HEK293T (cell line): Measurements from ENCODE around the gene ADSS1.

Source experiments
- BHLHE40 ChIP-seq: fragments of 450-650 bp; IDR thresholded peaks from 2 replicates; pipeline ENCODE4 v1.6.1; 2016; ENCODE audit warnings: mild to moderate bottlenecking, moderate library complexity, borderline replicate concordance
- ELF4 ChIP-seq: fragments of 450-650 bp; IDR thresholded peaks from 2 replicates; pipeline ENCODE4 v1.6.1; 2017; ENCODE audit warnings: antibody characterized with exemption
- FOXA1 ChIP-seq: fragments of 450-650 bp; IDR thresholded peaks from 2 replicates; pipeline ENCODE4 v1.6.1; 2016; ENCODE audit warnings: mild to moderate bottlenecking
- FOXK2 ChIP-seq: fragments of 450-650 bp; IDR thresholded peaks from 2 replicates; pipeline ENCODE4 v1.6.1; 2016; ENCODE audit warnings: mild to moderate bottlenecking
- FOXM1 ChIP-seq: fragments of 450-650 bp; IDR thresholded peaks from 2 replicates; pipeline ENCODE4 v1.6.1; 2017; ENCODE audit warnings: mild to moderate bottlenecking, borderline replicate concordance
- L3MBTL2 ChIP-seq: fragments of 450-650 bp; conservative IDR thresholded peaks from 2 replicates; pipeline ENCODE4 v1.6.1; 2016; ENCODE audit warnings: mild to moderate bottlenecking
- LEF1 ChIP-seq: fragments of 450-650 bp; IDR thresholded peaks from 2 replicates; pipeline ENCODE4 v1.6.1; 2017; ENCODE audit warnings: mild to moderate bottlenecking, borderline replicate concordance
- NFRKB ChIP-seq: fragments of 450-650 bp; IDR thresholded peaks from 2 replicates; pipeline ENCODE4 v1.6.1; 2016; ENCODE audit warnings: mild to moderate bottlenecking, moderate library complexity
- TARDBP ChIP-seq: fragments of 450-650 bp; IDR thresholded peaks from 2 replicates; pipeline ENCODE4 v1.6.1; 2016
- ZNF384 ChIP-seq: fragments of 450-650 bp; IDR thresholded peaks from 2 replicates; pipeline ENCODE4 v1.6.1; 2016
- TF ChIP-seq, protein P1 (sequence below): fragments of 450-650 bp; IDR thresholded peaks from 2 replicates; pipeline ENCODE4 v1.6.1; 2016

DNA sequence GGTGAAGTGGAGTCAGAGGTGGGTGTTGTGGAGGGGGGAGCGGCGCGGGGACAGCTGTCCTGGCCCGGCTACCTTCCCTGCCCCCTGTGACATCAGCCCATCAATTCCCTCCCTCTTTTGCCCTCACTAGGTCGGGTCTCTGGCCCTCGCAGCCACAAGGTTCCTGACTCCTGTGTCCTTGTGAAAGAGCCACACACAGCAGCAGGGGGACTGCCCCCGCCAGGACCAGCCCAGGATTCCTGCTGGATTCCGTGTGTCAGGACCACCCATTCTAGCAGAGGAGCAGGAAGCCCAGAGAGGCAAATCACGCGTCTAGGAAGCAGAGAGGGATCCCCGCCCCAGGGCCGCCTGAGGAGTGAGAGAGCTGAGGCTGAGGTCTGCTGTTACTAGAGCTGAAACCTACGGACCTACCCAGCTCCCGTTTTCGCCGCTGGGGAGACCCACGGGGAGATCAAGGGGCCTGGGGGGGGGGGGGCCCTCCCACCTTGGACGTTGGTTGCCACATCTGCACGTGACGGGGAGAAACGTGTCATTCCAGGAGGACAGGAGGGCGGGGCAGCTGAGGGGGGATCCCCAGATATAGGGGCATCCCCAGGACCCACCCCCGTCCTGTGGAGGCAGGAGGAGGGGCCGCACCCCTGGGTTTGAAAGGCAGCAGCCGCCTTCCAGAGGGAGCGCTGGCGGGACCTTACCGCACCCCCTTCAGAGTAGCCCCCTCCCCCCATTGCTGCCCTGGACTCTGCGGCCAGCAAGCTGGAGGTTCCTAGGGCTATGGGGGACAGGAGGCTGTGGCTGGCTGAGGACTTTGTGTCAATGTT lies 47.1 kb upstream of the ADSS1 start:
- TF ChIP-seq FOXM1, result no peak
- no peak for TF ChIP-seq FOXK2
- no peak for TF ChIP-seq ZNF384
- no peak for TF ChIP-seq FOXA1
- TF ChIP-seq BHLHE40, result no peak
- TF ChIP-seq, protein P1, sequence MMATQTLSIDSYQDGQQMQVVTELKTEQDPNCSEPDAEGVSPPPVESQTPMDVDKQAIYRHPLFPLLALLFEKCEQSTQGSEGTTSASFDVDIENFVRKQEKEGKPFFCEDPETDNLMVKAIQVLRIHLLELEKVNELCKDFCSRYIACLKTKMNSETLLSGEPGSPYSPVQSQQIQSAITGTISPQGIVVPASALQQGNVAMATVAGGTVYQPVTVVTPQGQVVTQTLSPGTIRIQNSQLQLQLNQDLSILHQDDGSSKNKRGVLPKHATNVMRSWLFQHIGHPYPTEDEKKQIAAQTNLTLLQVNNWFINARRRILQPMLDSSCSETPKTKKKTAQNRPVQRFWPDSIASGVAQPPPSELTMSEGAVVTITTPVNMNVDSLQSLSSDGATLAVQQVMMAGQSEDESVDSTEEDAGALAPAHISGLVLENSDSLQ, result no peak
- TF ChIP-seq NFRKB, result no peak
- TF ChIP-seq ELF4, result no peak
- TF ChIP-seq LEF1, result no peak
- TF ChIP-seq L3MBTL2, result no peak
- TF ChIP-seq TARDBP, result no peak
